Mesothelial cell of epicardium (in vitro differentiated cells): Measurements from ENCODE around the gene AMZ1. TPM values are rescaled to one million over a fixed set of nuclear protein-coding genes. Genes with fewer than 3 reads are reported as not detected.

Experiments
- DNase-seq, 2 experiments: peaks; one replicate each; pipeline ENCODE4 v3.0.0; 2021; ENCODE audit warnings: low spot score in 2 of 2; ENCODE audit not compliant: unreplicated experiment in 2 of 2
- H3K27ac Mint-ChIP-seq: 2 replicates; pipeline ENCODE4 v1.8.0; 2021; ENCODE audit warnings: mixed read lengths
- H3K27me3 Mint-ChIP-seq: 2 replicates; pipeline ENCODE4 v1.8.0; 2021; ENCODE audit warnings: low read depth, mixed read lengths
- H3K36me3 Mint-ChIP-seq: 2 replicates; pipeline ENCODE4 v1.8.0; 2021; ENCODE audit warnings: mixed read lengths
- H3K4me1 Mint-ChIP-seq: 2 replicates; pipeline ENCODE4 v1.8.0; 2021; ENCODE audit warnings: mixed read lengths
- H3K4me3 Mint-ChIP-seq: 2 replicates; pipeline ENCODE4 v1.8.0; 2021; ENCODE audit warnings: mild to moderate bottlenecking, moderate library complexity, mixed read lengths
- H3K9me3 Mint-ChIP-seq: 2 replicates; pipeline ENCODE4 v1.8.0; 2021; ENCODE audit warnings: mixed read lengths
- CTCF ChIP-seq: fragments of 200-600 bp; sonication (generic); IDR thresholded peaks from one replicate; pipeline ENCODE4 v1.5.0; 2021; ENCODE audit warnings: antibody characterized with exemption; ENCODE audit not compliant: unreplicated experiment
- total RNA-seq: library from RNA; stranded (reverse); gene quantifications from 3 replicates; pipeline ENCODE4 v1.2.1, GENCODE V29; 2021

AMZ1 gene
- total RNA-seq, 1 donor from 2014 or later = 0.13 TPM

- H3K27ac Mint-ChIP-seq = no peak overlapping the region
These were observed 35.3 kb upstream of the AMZ1 start for GRCh38 chr7:2652736-2653060.

GRCh38 chr7:2654059-2654458, 33.9 kb upstream of the AMZ1 start:
- DNase-seq = no peak
- H3K36me3 Mint-ChIP-seq = peaks cover 11% of the 10 kb centered on the region
- no peaks in the 10 kb centered on the region for H3K9me3 Mint-ChIP-seq
- H3K27me3 Mint-ChIP-seq = no peaks in the 10 kb centered on the region
- H3K4me3 Mint-ChIP-seq = no peak overlapping the region
- TF ChIP-seq CTCF = no peak
- H3K4me1 Mint-ChIP-seq = no peaks in the 10 kb centered on the region
- no peak overlapping the region for H3K27ac Mint-ChIP-seq

More at GRCh38 chr7:2652736-2653060, 35.3 kb upstream of the AMZ1 start:
- Mint-ChIP-seq H3K4me3 (no peak overlapping the region), H3K4me1 (no peaks in the 10 kb centered on the region), H3K27me3 (no peaks in the 10 kb centered on the region), H3K9me3 (no peaks in the 10 kb centered on the region), H3K36me3 (peaks cover 13% of the 10 kb centered on the region)
- no peak for DNase-seq
- TF ChIP-seq CTCF = no peak

- no peaks in the 10 kb centered on the region for H3K27me3 Mint-ChIP-seq
- no peak for DNase-seq
- H3K36me3 Mint-ChIP-seq = peaks cover 5% of the 10 kb centered on the region
- no peak overlapping the region for H3K27ac Mint-ChIP-seq
- no peak overlapping the region for H3K4me3 Mint-ChIP-seq
- no peaks in the 10 kb centered on the region for H3K4me1 Mint-ChIP-seq
- TF ChIP-seq CTCF = no peak
- H3K9me3 Mint-ChIP-seq = no peaks in the 10 kb centered on the region
These were observed 32.0 kb upstream of the AMZ1 start for GRCh38 chr7:2655870-2656614.

GRCh38 chr7:2657208-2657607, 30.8 kb upstream of the AMZ1 start:
- H3K27ac Mint-ChIP-seq = no peak overlapping the region

GRCh38 chr7:2657920-2658671, 29.9 kb upstream of the AMZ1 start:
- Mint-ChIP-seq H3K27me3 (no peaks in the 10 kb centered on the region), H3K36me3 (peaks cover 8% of the 10 kb centered on the region), H3K4me3 (no peak overlapping the region)

More at GRCh38 chr7:2657208-2657607, 30.8 kb upstream of the AMZ1 start:
- TF ChIP-seq CTCF = no peak
- Mint-ChIP-seq H3K27me3 (no peaks in the 10 kb centered on the region), H3K4me3 (no peak overlapping the region), H3K4me1 (no peaks in the 10 kb centered on the region), H3K36me3 (peaks cover 5% of the 10 kb centered on the region), H3K9me3 (no peaks in the 10 kb centered on the region)
- DNase-seq = no peak

More at GRCh38 chr7:2657920-2658671, 29.9 kb upstream of the AMZ1 start:
- H3K4me1 Mint-ChIP-seq = no peaks in the 10 kb centered on the region
- H3K27ac Mint-ChIP-seq = no peak overlapping the region
- H3K9me3 Mint-ChIP-seq = no peaks in the 10 kb centered on the region
- no peak for TF ChIP-seq CTCF
- no peak for DNase-seq
